Panc1 (cell line): ENCODE data around the gene MYO7B.

Experiments used
- POLR2AphosphoS5 ChIP-seq: IDR thresholded peaks from 2 replicates; pipeline ENCODE4 v1.6.1; 2012; ENCODE audit warnings: mild to moderate bottlenecking, low read depth, low read length, moderate library complexity
- SIN3A ChIP-seq: IDR thresholded peaks from 2 replicates; pipeline ENCODE4 v1.6.1; 2012; ENCODE audit warnings: low read depth, mild to moderate bottlenecking, low read length, moderate library complexity, borderline replicate concordance; ENCODE audit not compliant: insufficient read depth
- TF ChIP-seq, protein P1 (sequence below): fragments of 450-650 bp; IDR thresholded peaks from 2 replicates; pipeline ENCODE4 v1.5.1; 2017; ENCODE audit warnings: mild to moderate bottlenecking
- TF ChIP-seq, protein P2 (sequence below), 2 experiments: IDR thresholded peaks; 2 replicates each; pipeline ENCODE4 v1.6.1; 2011 to 2012; ENCODE audit warnings: low read depth in 2 of 2, control low read depth in 1 of 2, low read length in 1 of 2, mild to moderate bottlenecking in 1 of 2, moderate library complexity in 1 of 2; ENCODE audit not compliant: insufficient read depth in 1 of 2

DNA sequence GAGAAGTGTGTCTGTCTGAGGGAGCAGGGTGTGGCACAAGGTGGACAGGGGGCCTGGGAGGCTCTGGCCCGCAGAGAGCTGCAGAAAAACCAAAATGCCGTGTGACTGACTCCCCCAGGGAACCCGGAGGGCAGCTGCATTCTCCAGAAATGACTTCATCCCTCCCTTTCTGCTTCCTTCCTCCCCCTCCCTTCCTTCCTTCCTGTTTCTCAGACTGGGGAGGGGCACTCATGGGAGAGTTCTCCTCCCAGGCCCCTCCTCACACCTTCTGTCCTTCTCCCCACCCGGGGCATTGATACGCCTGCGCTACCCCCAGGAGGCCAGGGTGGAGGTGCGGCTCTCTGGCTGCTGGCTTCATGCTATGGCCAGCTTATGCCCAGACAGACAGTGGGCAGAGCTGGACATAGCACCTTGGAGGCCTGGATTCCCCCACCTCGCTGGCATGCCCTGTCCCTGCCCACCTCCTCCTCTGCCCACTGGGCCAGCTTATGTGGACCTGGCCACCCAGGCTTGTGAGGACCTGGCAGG lies 102.3 kb downstream of the MYO7B start:
- TF ChIP-seq, protein P1, sequence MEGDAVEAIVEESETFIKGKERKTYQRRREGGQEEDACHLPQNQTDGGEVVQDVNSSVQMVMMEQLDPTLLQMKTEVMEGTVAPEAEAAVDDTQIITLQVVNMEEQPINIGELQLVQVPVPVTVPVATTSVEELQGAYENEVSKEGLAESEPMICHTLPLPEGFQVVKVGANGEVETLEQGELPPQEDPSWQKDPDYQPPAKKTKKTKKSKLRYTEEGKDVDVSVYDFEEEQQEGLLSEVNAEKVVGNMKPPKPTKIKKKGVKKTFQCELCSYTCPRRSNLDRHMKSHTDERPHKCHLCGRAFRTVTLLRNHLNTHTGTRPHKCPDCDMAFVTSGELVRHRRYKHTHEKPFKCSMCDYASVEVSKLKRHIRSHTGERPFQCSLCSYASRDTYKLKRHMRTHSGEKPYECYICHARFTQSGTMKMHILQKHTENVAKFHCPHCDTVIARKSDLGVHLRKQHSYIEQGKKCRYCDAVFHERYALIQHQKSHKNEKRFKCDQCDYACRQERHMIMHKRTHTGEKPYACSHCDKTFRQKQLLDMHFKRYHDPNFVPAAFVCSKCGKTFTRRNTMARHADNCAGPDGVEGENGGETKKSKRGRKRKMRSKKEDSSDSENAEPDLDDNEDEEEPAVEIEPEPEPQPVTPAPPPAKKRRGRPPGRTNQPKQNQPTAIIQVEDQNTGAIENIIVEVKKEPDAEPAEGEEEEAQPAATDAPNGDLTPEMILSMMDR, result no peak
- TF ChIP-seq POLR2AphosphoS5 (no peak), SIN3A (no peak)
- TF ChIP-seq, protein P2, sequence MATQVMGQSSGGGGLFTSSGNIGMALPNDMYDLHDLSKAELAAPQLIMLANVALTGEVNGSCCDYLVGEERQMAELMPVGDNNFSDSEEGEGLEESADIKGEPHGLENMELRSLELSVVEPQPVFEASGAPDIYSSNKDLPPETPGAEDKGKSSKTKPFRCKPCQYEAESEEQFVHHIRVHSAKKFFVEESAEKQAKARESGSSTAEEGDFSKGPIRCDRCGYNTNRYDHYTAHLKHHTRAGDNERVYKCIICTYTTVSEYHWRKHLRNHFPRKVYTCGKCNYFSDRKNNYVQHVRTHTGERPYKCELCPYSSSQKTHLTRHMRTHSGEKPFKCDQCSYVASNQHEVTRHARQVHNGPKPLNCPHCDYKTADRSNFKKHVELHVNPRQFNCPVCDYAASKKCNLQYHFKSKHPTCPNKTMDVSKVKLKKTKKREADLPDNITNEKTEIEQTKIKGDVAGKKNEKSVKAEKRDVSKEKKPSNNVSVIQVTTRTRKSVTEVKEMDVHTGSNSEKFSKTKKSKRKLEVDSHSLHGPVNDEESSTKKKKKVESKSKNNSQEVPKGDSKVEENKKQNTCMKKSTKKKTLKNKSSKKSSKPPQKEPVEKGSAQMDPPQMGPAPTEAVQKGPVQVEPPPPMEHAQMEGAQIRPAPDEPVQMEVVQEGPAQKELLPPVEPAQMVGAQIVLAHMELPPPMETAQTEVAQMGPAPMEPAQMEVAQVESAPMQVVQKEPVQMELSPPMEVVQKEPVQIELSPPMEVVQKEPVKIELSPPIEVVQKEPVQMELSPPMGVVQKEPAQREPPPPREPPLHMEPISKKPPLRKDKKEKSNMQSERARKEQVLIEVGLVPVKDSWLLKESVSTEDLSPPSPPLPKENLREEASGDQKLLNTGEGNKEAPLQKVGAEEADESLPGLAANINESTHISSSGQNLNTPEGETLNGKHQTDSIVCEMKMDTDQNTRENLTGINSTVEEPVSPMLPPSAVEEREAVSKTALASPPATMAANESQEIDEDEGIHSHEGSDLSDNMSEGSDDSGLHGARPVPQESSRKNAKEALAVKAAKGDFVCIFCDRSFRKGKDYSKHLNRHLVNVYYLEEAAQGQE (IDR thresholded peaks at IDR 0.05; ENCODE audit: insufficient read depth in 1 of 2, low read depth in 2 of 2, low read length in 1 of 2), result no peak
